HL-60 (cell line): ENCODE data around the gene PGC.

Experiments
- DNase-seq, 2 experiments: peaks; one replicate each; pipeline ENCODE4 v3.0.0-alpha.2; 2010 to 2020; ENCODE audit warnings: low read depth in 1 of 2, low spot score in 1 of 2
- H3K27ac ChIP-seq: fragments of 250-450 bp; sonication (Bioruptor Pico); replicated peaks from 2 replicates; pipeline ENCODE4 v1.5.1; 2020; ENCODE audit warnings: mild to moderate bottlenecking, moderate library complexity
- H3K27me3 ChIP-seq: fragments of 250-450 bp; sonication (Bioruptor Pico); 2 replicates; pipeline ENCODE4 v1.5.1; 2021; ENCODE audit warnings: mild to moderate bottlenecking, moderate library complexity; ENCODE audit not compliant: insufficient read depth, poor library complexity, severe bottlenecking
- H3K4me3 ChIP-seq: replicated peaks from 2 replicates; pipeline ENCODE4 v1.5.1; 2011; ENCODE audit warnings: mild to moderate bottlenecking, control low read depth, low read length; ENCODE audit not compliant: insufficient read depth
- CTCF ChIP-seq: IDR thresholded peaks from one replicate; pipeline ENCODE4 v1.5.1; 2011; ENCODE audit warnings: low read length, control low read depth, inconsistent platforms; ENCODE audit not compliant: insufficient read depth
- GABPA ChIP-seq: IDR thresholded peaks from 2 replicates; pipeline ENCODE4 v1.6.1; 2012; ENCODE audit warnings: low read depth
- POLR2AphosphoS5 ChIP-seq: IDR thresholded peaks from 2 replicates; pipeline ENCODE4 v1.6.1; 2012; ENCODE audit warnings: low read depth
- REST ChIP-seq: IDR thresholded peaks from 2 replicates; pipeline ENCODE4 v1.6.1; 2012; ENCODE audit warnings: low read depth; ENCODE audit not compliant: insufficient replicate concordance
- SPI1 ChIP-seq: IDR thresholded peaks from 2 replicates; pipeline ENCODE4 v1.6.1; 2012; ENCODE audit warnings: low read depth, mild to moderate bottlenecking, borderline replicate concordance

Gene PGC

GRCh38 chr6:41770381-41771057 lies 23.3 kb upstream of the PGC start:
- H3K27me3 ChIP-seq: no peaks in the 10 kb centered on the region
- DNase-seq: no peak
- no peak overlapping the region for H3K27ac ChIP-seq
- H3K4me3 ChIP-seq: no peak overlapping the region
- TF ChIP-seq CTCF (no peak), GABPA (no peak), SPI1 (no peak), REST (no peak), POLR2AphosphoS5 (no peak)

- Histone ChIP-seq H3K27ac (no peak overlapping the region), H3K27me3 (no peaks in the 10 kb centered on the region), H3K4me3 (no peak overlapping the region)
- no peak for DNase-seq
- TF ChIP-seq SPI1 (no peak), GABPA (no peak), REST (no peak)
These were observed 22.2 kb upstream of the PGC start for GRCh38 chr6:41769376-41769775.

GRCh38 chr6:41768545-41769308 lies 21.5 kb upstream of the PGC start:
- Histone ChIP-seq H3K4me3 (no peak overlapping the region), H3K27me3 (no peaks in the 10 kb centered on the region), H3K27ac (no peak overlapping the region)
- no peak for DNase-seq
- TF ChIP-seq CTCF (no peak), POLR2AphosphoS5 (no peak), GABPA (no peak), REST (no peak), SPI1 (no peak)
